GM18909 (cell line): ENCODE measurements around the gene DST.

ENCODE experiments used
- ATAC-seq: cut with Tn5 transposase; IDR thresholded peaks from one replicate; pipeline ENCODE4 v1.9.1; 2021; ENCODE audit warnings: mild to moderate bottlenecking; ENCODE audit not compliant: unreplicated experiment, poor library complexity

The DST gene

DNA sequence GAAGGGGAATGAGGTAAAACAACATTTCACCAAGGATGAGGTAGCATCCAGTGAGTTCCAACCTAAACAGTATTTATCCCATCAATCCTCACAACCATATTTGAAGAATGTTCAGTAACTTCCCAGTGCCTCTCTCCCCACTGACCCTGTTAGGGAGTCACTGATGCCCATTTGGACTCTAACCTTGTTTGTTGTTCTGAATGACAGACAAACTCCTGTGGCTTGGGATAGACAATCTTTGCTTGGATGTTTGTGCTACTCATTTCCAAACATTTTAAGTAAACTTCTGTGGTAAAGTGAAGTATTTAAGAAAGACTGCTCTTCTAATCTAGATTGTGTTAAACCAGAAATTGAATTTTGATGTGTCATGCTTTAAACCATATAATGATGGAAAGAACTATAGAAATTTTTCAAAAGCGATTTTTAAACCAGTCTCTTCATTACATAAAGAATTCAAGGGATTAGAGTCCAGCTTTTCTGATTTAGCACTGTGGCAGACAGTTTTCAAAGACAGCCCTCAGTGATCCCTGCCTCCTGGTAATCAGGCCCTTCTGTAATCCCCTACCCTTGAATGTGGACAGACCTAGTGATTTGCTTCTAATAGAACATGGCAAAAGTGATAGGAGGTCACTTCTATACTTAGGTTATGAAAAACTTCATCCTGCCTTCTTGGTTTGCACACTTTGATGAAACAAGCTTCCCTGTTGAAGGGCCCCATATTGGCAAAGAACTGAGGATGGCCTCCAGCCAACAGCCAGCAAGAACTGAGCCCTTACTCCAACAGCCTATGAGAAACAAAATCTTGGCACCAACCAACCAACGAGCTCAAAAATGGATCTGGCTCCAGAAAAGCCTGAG is 191.6 kb downstream of the DST start:
- no peak for ATAC-seq

GRCh38 chr6:56450376-56450775 is 192.3 kb downstream of the DST start:
- no peak for ATAC-seq

DNA sequence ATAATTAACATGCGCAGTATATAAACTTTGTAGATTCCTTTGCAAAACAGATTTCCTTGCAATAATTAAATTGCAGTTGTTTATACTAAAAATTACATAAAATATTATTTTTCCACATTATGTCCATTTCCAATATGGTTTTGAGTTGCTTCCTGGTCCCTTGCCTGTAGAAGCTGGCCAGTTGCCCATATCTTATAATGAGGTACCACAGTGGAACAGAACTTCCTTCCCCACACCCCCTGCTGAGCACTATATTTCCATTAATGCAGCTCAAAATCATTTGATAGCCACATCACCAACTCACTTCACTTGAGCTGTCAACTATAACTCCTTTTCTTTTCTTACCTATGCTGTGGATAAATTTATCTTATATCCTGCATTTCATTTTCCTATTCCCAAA is 194.6 kb downstream of the DST start:
- ATAC-seq = no peak

GRCh38 chr6:56445818-56446217 is 196.9 kb downstream of the DST start:
- ATAC-seq = no peak

DNA sequence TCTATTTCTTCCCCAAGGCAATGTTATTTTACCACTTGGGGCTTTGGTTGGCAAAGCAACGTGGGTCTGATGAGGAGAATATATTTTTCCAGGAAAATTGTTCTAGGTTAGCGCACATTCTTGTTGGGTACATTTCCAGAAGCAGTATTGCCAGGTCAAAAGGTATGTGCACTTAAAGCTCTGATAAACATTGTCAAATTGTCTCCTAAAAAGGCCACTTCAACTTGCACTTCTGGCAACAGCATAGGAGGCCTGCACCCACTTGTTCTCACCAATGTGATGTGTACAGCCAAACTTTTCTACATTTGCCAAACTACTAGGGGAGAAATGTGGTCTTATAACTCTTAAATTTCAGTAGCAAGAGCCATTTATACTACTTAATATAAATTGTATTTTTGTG is 197.8 kb downstream of the DST start:
- no peak for ATAC-seq

- no peak for ATAC-seq
Observed at GRCh38 chr6:56440551-56440981, 202.1 kb downstream of the DST start.

DNA sequence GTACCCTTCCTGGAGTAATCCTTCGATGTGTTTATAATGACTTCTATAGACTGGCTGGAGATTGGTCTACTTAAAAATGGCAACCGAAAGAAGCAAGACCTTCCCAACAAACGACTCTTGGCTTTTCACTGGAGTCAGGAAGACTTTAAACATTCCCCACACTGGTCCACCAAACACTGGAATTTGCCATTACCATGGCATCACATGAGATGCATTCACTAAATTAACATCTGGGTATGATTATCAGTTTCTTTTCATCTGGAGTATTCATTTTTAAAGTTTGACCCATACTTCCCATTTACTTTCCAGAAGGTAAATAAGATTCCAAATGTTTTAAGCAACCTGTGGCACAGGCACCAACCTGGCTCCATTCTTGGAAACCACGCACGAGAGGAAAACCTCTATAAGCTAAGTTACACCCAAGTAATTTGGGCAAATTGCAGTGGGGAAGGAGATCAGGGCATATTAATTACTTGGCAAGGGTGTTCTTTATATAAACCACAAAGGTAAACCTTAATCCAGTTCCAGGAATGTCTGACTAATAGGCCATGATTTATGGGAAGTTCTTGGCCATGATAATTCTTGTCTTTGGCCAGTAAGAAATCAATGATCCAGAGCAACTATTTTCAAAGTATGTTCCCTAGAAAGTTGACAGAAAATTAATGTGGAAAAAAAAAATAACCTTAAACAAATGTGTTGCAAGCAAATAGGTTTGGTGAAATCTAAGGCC is 205.4 kb downstream of the DST start:
- no peak for ATAC-seq

DNA sequence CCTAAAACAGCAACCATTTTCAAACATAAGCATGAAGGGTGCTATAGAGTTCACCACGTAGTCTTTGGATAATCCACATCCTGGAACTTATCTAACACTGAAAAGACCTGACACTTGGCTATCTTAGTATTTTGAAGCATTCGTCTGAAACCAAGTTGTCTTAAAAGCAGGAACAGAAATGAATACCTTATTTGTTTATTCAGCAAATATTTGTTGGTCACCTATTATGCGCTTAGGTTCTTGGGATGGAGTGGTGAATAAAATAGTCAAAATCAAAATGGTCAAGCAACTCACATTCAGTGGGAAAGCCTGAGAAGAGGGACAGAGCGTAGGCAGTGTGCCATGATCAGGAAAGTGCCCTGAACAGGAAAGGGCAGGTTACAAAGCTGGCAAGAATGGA is 206.9 kb downstream of the DST start:
- no peak for ATAC-seq

GRCh38 chr6:56435326-56435725 is 207.4 kb downstream of the DST start:
- no peak for ATAC-seq

- no peak for ATAC-seq
Observed at GRCh38 chr6:56434606-56435005, 208.1 kb downstream of the DST start.

DNA sequence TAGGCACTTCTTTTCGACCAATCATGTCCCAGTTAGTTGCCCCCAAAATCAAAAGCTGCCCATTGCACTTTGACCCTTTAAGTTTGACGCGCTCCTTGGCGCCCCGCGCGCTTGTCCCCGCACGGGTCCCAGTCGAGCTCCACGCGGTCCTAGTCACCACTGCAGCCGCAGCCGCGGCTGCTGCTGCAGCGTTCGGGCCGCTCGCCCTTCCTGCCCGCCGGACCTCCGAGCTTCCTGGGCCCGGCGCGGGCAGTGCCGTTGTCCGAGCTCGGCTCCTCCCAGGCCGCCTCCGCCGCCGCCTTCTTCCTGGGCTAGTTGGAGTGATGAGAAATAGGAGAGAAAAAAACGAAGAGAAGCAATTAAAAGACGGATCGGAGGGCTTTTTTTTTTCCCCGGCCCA is 209.6 kb downstream of the DST start:
- no peak for ATAC-seq

GRCh38 chr6:56432194-56432593 is 210.5 kb downstream of the DST start:
- no peak for ATAC-seq

GRCh38 chr6:56430629-56431600 is 211.8 kb downstream of the DST start:
- no peak for ATAC-seq

- no peak for ATAC-seq
Observed at GRCh38 chr6:56424542-56425083, 218.1 kb downstream of the DST start.

GRCh38 chr6:56424064-56424463 is 218.6 kb downstream of the DST start:
- no peak for ATAC-seq

DNA sequence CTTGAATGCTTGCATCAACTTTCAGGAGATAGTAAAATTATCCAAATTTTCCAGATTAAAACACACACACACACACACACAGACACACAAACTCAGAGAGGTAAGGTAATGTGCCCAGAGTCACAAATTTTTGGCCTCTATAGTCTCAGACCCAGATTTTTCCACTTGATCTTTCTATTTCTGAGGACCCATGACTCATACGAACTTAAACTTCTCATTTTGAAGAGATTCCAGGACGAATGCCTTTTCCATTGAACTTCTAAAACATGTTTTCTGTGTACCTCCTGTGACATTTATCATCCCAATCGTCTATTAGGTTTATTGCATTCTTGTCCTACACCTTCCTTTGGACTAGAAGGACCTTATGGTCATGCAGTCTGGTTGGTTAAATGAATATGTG is 222.4 kb downstream of the DST start:
- ATAC-seq = no peak

- no peak for ATAC-seq
Observed at GRCh38 chr6:56419191-56419590, 223.5 kb downstream of the DST start.

DNA sequence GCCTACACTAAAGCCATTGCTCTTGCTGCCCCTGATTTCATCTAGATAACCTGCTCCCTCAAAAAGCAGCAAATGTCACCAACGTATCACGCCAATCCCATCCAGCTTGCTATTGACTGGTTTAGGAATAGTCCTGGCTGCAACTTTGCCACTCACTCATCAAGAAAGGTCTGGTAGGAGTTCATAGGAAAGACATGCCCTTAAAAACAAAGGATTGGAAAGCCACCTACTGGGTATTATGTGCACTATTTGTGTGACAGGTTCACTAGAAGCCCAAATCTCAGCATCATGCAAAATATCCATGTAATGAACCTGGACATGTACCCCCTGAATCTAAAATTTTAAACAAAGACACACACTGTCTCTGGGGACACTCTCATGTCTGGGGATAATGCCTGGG is 224.9 kb downstream of the DST start:
- ATAC-seq = no peak

DNA sequence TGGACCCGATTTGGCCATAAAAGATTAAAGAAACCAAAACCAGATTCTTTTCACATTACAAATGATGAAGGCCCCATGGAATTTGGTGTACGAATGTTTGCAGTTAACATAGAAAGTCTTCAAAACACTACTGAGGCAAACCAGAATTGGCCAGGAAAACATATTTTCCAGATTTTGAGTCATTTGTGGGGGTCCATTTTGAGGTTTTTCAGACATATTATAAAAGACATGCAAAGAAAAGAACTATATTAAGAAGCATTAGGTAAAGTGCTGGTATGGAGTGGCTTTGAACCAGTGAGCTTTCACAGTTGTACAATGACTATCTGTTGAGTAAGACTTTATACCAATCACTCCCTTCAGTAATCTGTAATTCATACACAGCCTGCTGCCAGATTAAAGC is 226.4 kb downstream of the DST start:
- no peak for ATAC-seq

DNA sequence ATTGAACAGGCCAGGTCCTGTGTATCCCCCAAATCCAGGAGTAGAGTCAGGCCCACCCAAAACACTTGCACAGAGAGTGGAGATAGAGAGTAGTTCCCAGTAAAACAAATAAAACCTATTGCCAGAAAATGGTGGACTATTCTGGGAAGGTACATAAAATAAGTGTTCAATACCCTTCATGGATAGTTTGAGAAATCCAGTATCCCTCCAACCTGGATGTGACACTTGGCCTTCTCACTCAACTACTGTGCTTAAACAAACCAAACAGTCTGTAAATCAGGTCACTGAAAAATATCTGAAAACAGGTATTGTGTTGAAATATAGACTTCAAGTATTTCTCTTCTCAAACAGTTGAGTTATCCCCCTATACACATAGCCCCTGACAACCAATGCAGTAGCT is 233.7 kb downstream of the DST start:
- ATAC-seq = no peak
